ENCODE data around the gene SERPINA4. TPM values are rescaled to one million over a fixed set of nuclear protein-coding genes. Genes with fewer than 3 reads are reported as not detected.

Gene SERPINA4
- total RNA-seq, 3 donors from 2014 or later, result not detected

GRCh38 chr14:94593376-94593748 lies 32.1 kb downstream of the SERPINA4 start:
- Histone ChIP-seq H3K4me3 (no peak overlapping the region), H3K9me3 (no peaks in the 10 kb centered on the region), H3K36me3 (ENCODE audit: low read depth) (no peaks in the 10 kb centered on the region), H3K4me1 (ENCODE audit: low read depth) (no peaks in the 10 kb centered on the region)
- DNase-seq (no peak), ATAC-seq (no peak)
- TF ChIP-seq CTCF (IDR thresholded peaks at IDR 0.05), result no peak
- intact Hi-C loops (cut with DNase I, micrococcal nuclease), result no loop called here

DNA sequence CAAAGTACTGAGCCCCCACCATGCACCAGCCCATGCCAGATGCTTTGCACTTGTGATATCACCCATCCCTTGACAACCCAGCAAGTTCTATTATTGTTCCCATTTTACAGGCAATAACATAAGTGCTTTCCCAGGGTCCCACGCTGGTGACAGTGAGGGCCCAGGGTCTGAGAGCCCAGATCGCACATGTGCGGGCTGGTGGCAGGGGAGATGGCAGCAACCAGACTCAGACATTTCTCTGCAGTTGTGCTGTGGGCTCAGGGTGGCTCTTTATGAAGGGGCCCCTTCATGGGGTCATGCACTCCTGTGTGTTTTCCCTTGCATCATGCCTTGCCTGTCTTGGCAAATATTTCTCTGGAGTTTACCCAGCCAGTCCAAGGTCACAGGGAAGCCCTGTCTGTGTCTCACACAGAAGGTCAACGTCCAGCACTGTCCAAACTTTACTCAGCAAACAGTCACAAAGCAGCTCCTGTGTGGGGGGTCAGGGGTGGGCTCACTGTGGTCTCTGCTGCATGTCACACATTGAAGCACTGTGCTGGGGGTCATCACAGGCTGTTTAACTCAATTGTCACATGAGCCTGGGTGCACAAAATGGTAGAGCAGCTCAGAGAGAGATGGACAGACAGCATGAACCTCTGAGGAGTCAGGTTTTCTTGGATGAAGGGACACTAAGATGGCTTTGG lies 32.6 kb downstream of the SERPINA4 start:
- Histone ChIP-seq H3K9me3 (no peaks in the 10 kb centered on the region), H3K36me3 (ENCODE audit: low read depth) (no peaks in the 10 kb centered on the region), H3K4me3 (no peak overlapping the region), H3K4me1 (ENCODE audit: low read depth) (peaks cover 5% of the 10 kb centered on the region)
- ATAC-seq, result no peak
- no peak for TF ChIP-seq CTCF (IDR thresholded peaks at IDR 0.05)
- no peak for DNase-seq
- intact Hi-C loops (cut with DNase I, micrococcal nuclease), result no loop called here

- ATAC-seq (no peak), DNase-seq (no peak)
- intact Hi-C loops (cut with DNase I, micrococcal nuclease), result no loop called here
- no peak for TF ChIP-seq CTCF (IDR thresholded peaks at IDR 0.05)
- Histone ChIP-seq H3K4me3 (no peak overlapping the region), H3K4me1 (ENCODE audit: low read depth) (peaks cover 10% of the 10 kb centered on the region), H3K9me3 (no peaks in the 10 kb centered on the region), H3K36me3 (ENCODE audit: low read depth) (no peaks in the 10 kb centered on the region)
These were observed 33.2 kb downstream of the SERPINA4 start for GRCh38 chr14:94594441-94594840.

GRCh38 chr14:94595912-94596311 lies 34.7 kb downstream of the SERPINA4 start:
- DNase-seq (no peak), ATAC-seq (no peak)
- H3K4me3 ChIP-seq, result no peak overlapping the region
- no peaks in the 10 kb centered on the region for H3K9me3 ChIP-seq
- H3K4me1 ChIP-seq (ENCODE audit: low read depth), result peaks cover 17% of the 10 kb centered on the region
- TF ChIP-seq CTCF (IDR thresholded peaks at IDR 0.05), result no peak
- H3K36me3 ChIP-seq (ENCODE audit: low read depth), result no peaks in the 10 kb centered on the region
- intact Hi-C loops (cut with DNase I, micrococcal nuclease), result no loop called here

- DNase-seq, result no peak
- H3K9me3 ChIP-seq, result no peaks in the 10 kb centered on the region
- peaks cover 17% of the 10 kb centered on the region for H3K4me1 ChIP-seq (ENCODE audit: low read depth)
- no peak overlapping the region for H3K4me3 ChIP-seq
- no peak for ATAC-seq
- intact Hi-C loops (cut with DNase I, micrococcal nuclease), result no loop called here
- H3K36me3 ChIP-seq (ENCODE audit: low read depth), result no peaks in the 10 kb centered on the region
- TF ChIP-seq CTCF (IDR thresholded peaks at IDR 0.05), result no peak
These were observed 35.1 kb downstream of the SERPINA4 start for GRCh38 chr14:94596361-94596760.

DNA sequence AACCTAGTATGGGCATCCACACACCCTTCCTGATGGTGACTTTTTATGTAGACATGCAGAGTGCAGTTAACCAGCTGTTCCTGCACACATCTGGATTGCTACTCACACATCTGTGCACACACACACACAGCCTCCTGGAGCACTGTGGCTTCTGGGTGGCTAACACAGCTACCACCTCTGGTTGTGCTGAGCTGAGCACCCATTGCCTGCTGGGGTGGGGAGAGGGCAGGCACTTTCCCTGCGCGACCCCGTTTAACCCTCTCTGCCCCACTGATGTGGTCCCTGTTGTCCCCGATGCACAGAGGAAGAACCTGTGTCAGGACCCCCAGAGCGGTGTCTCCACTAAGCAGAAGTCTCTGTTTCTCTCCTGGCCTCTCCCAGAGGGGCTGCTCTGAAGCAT lies 36.5 kb downstream of the SERPINA4 start:
- DNase-seq (no peak), ATAC-seq (no peak)
- no peaks in the 10 kb centered on the region for H3K9me3 ChIP-seq
- no peak for TF ChIP-seq CTCF (IDR thresholded peaks at IDR 0.05)
- intact Hi-C loops (cut with DNase I, micrococcal nuclease), result no loop called here
- H3K4me1 ChIP-seq (ENCODE audit: low read depth), result peaks cover 17% of the 10 kb centered on the region
- no peak overlapping the region for H3K4me3 ChIP-seq
- H3K36me3 ChIP-seq (ENCODE audit: low read depth), result no peaks in the 10 kb centered on the region

Data from mucosa of descending colon (tissue), 3 donors.